T47D (cell line): ENCODE measurements around the gene CDC42SE1.

Experiments
- DNase-seq, 2 experiments: peaks; one replicate each; pipeline versions ENCODE4 v3.0.0 to v3.0.0-alpha.2; 2011 to 2012; ENCODE audit warnings: low read depth in 1 of 2, low spot score in 1 of 2
- JUND ChIP-seq: IDR thresholded peaks from 2 replicates; pipeline ENCODE4 v1.6.1; 2012; ENCODE audit warnings: low read depth
- in situ Hi-C: cut with HindIII; loops from 2 replicates; pipeline ENCODE4 v1.10.0; 2016; ENCODE audit warnings: low sequenced_read_pairs, low pct_unique_long_range_greater_than_20kb

Gene CDC42SE1

GRCh38 chr1:151062741-151063371 lies 3.4 kb upstream of the CDC42SE1 start:
- no peak for TF ChIP-seq JUND
- no peak for DNase-seq
- in situ Hi-C loops, result no loop called here

GRCh38 chr1:151061704-151062103 lies 2.3 kb upstream of the CDC42SE1 start:
- no peak for TF ChIP-seq JUND
- DNase-seq, result no peak
- in situ Hi-C loops, result no loop called here

GRCh38 chr1:151060657-151061421 lies 1.4 kb upstream of the CDC42SE1 start:
- DNase-seq, result no peak
- in situ Hi-C loops, result no loop called here
- TF ChIP-seq JUND, result no peak

- in situ Hi-C loops, result no loop called here
- no peak for TF ChIP-seq JUND
- peak; percentile 55 to 64 for DNase-seq
Observed at GRCh38 chr1:151060007-151060656, 710 bp upstream of the CDC42SE1 start, which contains the start of gene MLLT11. Gene MLLT11, plus strand, starts transcription at chr1:151060397. Its CDS starts 6,828 bp downstream, at chr1:151067225.

- peak; percentile 75 to 96 for DNase-seq
- TF ChIP-seq JUND, result no peak
- in situ Hi-C loops, result no loop called here
Observed at GRCh38 chr1:151058692-151059091, 730 bp downstream of the CDC42SE1 start.

GRCh38 chr1:151056149-151056548 lies 3.3 kb downstream of the CDC42SE1 start:
- no peak for TF ChIP-seq JUND
- DNase-seq, result no peak
- in situ Hi-C loops, result no loop called here

- DNase-seq, result no peak
- in situ Hi-C loops, result no loop called here
- no peak for TF ChIP-seq JUND
Observed at GRCh38 chr1:151055581-151055980, 3.8 kb downstream of the CDC42SE1 start.

- in situ Hi-C loops, result no loop called here
- no peak for TF ChIP-seq JUND
Observed at GRCh38 chr1:151054971-151055547, 4.4 kb downstream of the CDC42SE1 start.

GRCh38 chr1:151051356-151052009 lies 7.9 kb downstream of the CDC42SE1 start:
- DNase-seq, result no peak
- no peak for TF ChIP-seq JUND
- in situ Hi-C loops, result no loop called here

More at GRCh38 chr1:151054971-151055547, 4.4 kb downstream of the CDC42SE1 start:
- no peak for DNase-seq

GRCh38 chr1:151050051-151050688 lies 9.3 kb downstream of the CDC42SE1 start:
- in situ Hi-C loops, result no loop called here
- no peak for DNase-seq
- TF ChIP-seq JUND, result no peak; the same call in 1 of the 2 replicates

- in situ Hi-C loops, result no loop called here
- no peak; the same call in 1 of the 2 replicates for TF ChIP-seq JUND
- no peak for DNase-seq
Observed at GRCh38 chr1:151049458-151049857, 10.0 kb downstream of the CDC42SE1 start.

- no peak for TF ChIP-seq JUND
- in situ Hi-C loops, result no loop called here
- DNase-seq, result no peak
Observed at GRCh38 chr1:151048645-151049032, 10.8 kb downstream of the CDC42SE1 start.
